Prostate gland (tissue), 2 donors: ENCODE data around the gene KLHL3.

Source experiments
- POLR2A ChIP-seq: fragments of 450-650 bp; IDR thresholded peaks from one replicate; pipeline ENCODE4 v1.6.1; 2016; ENCODE audit warnings: antibody characterized with exemption, mild to moderate bottlenecking
- TF ChIP-seq, protein P1 (sequence below), 4 experiments: fragments of 200-600 bp in 2 of 4; fragments of 450-650 bp in 2 of 4; sonication (generic) in 2 of 4; IDR thresholded peaks; 1 replicate in 3 of 4; 2 replicates in 1 of 4; pipeline ENCODE4 v1.5.1; 2016 to 2019; ENCODE audit warnings: antibody characterized with exemption in 4 of 4, mild to moderate bottlenecking in 2 of 4, moderate library complexity in 2 of 4

DNA sequence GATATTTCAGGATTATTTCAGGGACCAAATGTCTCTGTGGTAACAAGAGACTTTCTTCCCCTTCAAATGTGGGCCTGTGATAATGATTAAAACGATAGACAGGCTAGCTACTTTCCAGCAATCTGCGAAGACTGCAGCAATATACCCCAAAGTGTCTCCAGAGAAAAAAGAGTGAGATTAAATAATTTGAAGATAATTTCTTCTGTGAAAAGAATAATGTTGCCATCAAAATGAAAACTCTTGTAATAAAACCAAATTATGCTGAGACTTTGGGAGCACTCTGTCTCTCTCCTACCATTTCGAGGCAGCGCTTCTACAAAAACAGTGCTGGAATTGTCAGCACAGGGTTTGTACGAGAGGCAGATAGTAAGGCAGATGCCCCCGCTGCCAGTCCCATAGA lies 132.5 kb downstream of the KLHL3 start:
- no peak for TF ChIP-seq POLR2A
- TF ChIP-seq, protein P1, sequence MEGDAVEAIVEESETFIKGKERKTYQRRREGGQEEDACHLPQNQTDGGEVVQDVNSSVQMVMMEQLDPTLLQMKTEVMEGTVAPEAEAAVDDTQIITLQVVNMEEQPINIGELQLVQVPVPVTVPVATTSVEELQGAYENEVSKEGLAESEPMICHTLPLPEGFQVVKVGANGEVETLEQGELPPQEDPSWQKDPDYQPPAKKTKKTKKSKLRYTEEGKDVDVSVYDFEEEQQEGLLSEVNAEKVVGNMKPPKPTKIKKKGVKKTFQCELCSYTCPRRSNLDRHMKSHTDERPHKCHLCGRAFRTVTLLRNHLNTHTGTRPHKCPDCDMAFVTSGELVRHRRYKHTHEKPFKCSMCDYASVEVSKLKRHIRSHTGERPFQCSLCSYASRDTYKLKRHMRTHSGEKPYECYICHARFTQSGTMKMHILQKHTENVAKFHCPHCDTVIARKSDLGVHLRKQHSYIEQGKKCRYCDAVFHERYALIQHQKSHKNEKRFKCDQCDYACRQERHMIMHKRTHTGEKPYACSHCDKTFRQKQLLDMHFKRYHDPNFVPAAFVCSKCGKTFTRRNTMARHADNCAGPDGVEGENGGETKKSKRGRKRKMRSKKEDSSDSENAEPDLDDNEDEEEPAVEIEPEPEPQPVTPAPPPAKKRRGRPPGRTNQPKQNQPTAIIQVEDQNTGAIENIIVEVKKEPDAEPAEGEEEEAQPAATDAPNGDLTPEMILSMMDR (IDR thresholded peaks at IDR 0.05), result no peak
